A549 treated with Hydrocortisone at 1 μM for 4 hours (cell line): ENCODE measurements around the gene SMIM10L2A. TPM values are rescaled to one million over a fixed set of nuclear protein-coding genes. Genes with fewer than 3 reads are reported as not detected.

Source experiments
- total RNA-seq: library from RNA; stranded (reverse); fragments of 200-300 nt; extraction: Qiagen RNA extraction; gene quantifications from 5 replicates; pipeline ENCODE4 v1.2.3, GENCODE V29; 2022

The SMIM10L2A gene
- total RNA-seq = 0.15 to 0.22 TPM (median 0.20 TPM) in 5 replicates

GRCh38 chrX:135421932-135422809, at the start of gene SMIM10L2A:
Gene SMIM10L2A, plus strand, starts transcription at chrX:135421944. Its CDS starts 188 bp downstream, at chrX:135422132.

Other genes with a start within 250 kb of the SMIM10L2A start
- not detected in 5 replicates for gene ETDA, start 169.9 kb upstream of the SMIM10L2A start, total RNA-seq
- gene ETDC, start 112.5 kb upstream of the SMIM10L2A start, total RNA-seq = not detected in 5 replicates
- 2.7 to 3.8 TPM (median 3.0 TPM) in 5 replicates for gene ZNF75D, start 77.8 kb upstream of the SMIM10L2A start, total RNA-seq
- gene ZNF449, start 77.1 kb upstream of the SMIM10L2A start, total RNA-seq = 3.1 to 4.7 TPM (median 3.8 TPM) in 5 replicates
- 0.07 to 0.17 TPM (median 0.11 TPM) in 5 replicates for gene INTS6L, start 98.7 kb downstream of the SMIM10L2A start, total RNA-seq